DOHH2 (cell line): Measurements from ENCODE around the gene LRGUK.

Experiments used
- CTCF ChIP-seq: fragments of 200-600 bp; sonication (generic); IDR thresholded peaks from one replicate; pipeline ENCODE4 v1.5.1; 2014; ENCODE audit warnings: antibody characterized with exemption, mild to moderate bottlenecking, low read depth, low read length; ENCODE audit not compliant: poor library complexity, severe bottlenecking
- EZH2phosphoT487 ChIP-seq: fragments of 200-600 bp; sonication (generic); IDR thresholded peaks from 2 replicates; pipeline ENCODE4 v1.6.1; 2017; ENCODE audit warnings: borderline replicate concordance, mild to moderate bottlenecking, antibody characterized with exemption, low read length, moderate library complexity, mixed read lengths

GRCh38 chr7:134200970-134201369 is 73.8 kb downstream of the LRGUK start:
- TF ChIP-seq CTCF (no peak), EZH2phosphoT487 (no peak)
